ENCODE results near the gene ESAM. TPM values are rescaled to one million over a fixed set of nuclear protein-coding genes. Genes with fewer than 3 reads are reported as not detected.

The ESAM gene, protein sequence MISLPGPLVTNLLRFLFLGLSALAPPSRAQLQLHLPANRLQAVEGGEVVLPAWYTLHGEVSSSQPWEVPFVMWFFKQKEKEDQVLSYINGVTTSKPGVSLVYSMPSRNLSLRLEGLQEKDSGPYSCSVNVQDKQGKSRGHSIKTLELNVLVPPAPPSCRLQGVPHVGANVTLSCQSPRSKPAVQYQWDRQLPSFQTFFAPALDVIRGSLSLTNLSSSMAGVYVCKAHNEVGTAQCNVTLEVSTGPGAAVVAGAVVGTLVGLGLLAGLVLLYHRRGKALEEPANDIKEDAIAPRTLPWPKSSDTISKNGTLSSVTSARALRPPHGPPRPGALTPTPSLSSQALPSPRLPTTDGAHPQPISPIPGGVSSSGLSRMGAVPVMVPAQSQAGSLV
- total RNA-seq (1 to 10 TPM; 4.6 to 9.7 (median 7.6) TPM), polyA plus RNA-seq (10 to 100 TPM in 1 of 3 donors, 1 to 10 TPM in 2; 2.3 to 14.9 (median 3.6) TPM)

DNA sequence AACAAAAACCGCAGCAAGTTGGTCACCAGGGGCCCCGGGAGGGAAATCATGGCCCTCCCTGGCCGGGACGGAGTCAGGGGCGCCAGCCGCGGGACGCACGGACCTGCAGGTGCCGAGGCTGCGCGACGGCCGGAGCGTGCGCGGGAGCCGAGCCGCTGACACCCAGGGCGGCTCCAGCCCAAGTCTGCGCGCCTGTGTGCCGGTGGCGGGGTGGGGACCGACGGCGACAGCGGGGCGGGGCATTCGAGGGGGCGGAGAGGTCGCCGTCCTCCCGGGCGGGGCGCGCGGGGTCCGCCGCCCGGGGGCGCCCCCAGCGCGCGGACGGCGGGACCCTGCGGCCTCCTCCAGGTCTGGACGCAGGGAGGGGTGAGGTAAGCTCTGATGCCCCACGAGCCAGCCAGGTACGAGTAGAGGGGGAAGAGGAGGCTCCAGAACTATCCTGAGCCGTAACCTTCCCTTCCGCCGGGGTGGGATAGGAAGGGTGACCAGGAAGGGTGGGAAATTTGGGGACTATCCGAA lies at the start of gene ESAM:
TSS of gene ESAM (minus strand) at position 186 of the 519 bp plus-strand sequence. CDS start at position 50, 136 bp downstream.
- TF ChIP-seq POLR2AphosphoS5 (IDR thresholded peaks at IDR 0.05), result peak in 3 of 4 donors; percentile 49 to 76 (median 71)
- TF ChIP-seq EP300 (IDR thresholded peaks at IDR 0.05), result no peak
- intact Hi-C loops (cut with DNase I), result loop anchor here (2.0 kb wide), 3 partner anchors 39 to 93 kb away; partner anchors contain the start of gene MSANTD2
- WGBS, 2 donors, result 0 to 1% methylated on average over 55 of the region's 55 CpGs
- Histone ChIP-seq H3K4me1 (peaks cover 0 to 47% (median 44%) of the 10 kb centered on the region in 4 donors), H3K27me3 (peaks cover 42 to 66% (median 56%) of the 10 kb centered on the region in 3 donors), H3K9me3 (no peaks in the 10 kb centered on the region), H3K27ac (peak within 1 kb of the TSS; percentile 54 to 76 (median 68)), H3K4me3 (peak within 1 kb of the TSS; percentile 7 to 45 (median 42)), H3K36me3 (peaks cover 0 to 12% (median 2%) of the 10 kb centered on the region in 4 donors)
- DNase-seq, result no peak

DNA sequence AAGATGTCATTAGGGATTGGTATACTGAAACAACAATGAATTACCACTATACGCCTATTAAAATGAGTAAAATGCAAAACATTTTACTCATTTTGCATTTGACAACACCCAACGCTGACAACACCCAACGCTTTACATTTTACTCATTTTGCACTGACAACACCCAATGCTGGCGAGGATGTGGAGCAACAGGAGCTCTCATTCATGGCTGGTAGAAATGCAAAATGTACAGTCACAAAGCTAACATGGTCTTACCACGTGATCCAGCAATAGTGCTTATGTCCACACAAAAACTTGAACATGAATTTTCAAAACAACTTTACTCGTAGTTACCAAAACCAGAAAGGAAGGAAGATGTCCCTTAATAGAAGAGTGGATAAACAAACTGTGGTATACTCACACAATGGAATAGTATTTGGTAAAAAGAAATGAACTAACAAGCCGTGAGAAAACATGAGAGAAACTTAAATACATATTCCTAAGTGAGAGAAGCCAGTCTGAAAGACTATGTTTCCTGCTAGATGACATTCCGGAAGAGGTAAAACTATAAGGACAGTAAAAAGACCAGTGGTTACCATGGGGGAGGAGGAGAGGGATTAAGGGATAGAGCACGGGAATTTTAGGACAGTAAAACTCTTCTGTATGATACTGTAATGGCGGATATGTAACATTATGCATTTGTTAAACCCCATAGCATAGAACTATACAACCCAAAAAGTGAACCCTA lies 49.5 kb upstream of the ESAM start:
- peaks cover 0 to 1% (median 0%) of the 10 kb centered on the region in 4 donors for H3K36me3 ChIP-seq
- no peaks in the 10 kb centered on the region for H3K9me3 ChIP-seq
- TF ChIP-seq POLR2A (IDR thresholded peaks at IDR 0.05) (no peak), EP300 (IDR thresholded peaks at IDR 0.05) (no peak)
- TF ChIP-seq, protein P1, sequence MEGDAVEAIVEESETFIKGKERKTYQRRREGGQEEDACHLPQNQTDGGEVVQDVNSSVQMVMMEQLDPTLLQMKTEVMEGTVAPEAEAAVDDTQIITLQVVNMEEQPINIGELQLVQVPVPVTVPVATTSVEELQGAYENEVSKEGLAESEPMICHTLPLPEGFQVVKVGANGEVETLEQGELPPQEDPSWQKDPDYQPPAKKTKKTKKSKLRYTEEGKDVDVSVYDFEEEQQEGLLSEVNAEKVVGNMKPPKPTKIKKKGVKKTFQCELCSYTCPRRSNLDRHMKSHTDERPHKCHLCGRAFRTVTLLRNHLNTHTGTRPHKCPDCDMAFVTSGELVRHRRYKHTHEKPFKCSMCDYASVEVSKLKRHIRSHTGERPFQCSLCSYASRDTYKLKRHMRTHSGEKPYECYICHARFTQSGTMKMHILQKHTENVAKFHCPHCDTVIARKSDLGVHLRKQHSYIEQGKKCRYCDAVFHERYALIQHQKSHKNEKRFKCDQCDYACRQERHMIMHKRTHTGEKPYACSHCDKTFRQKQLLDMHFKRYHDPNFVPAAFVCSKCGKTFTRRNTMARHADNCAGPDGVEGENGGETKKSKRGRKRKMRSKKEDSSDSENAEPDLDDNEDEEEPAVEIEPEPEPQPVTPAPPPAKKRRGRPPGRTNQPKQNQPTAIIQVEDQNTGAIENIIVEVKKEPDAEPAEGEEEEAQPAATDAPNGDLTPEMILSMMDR (IDR thresholded peaks at IDR 0.05), result no peak
- WGBS, 2 donors, result 79 to 85% methylated on average over 10 of the region's 10 CpGs
- H3K4me3 ChIP-seq, result no peak overlapping the region
- peaks cover 0 to 22% (median 0%) of the 10 kb centered on the region in 3 donors for H3K27me3 ChIP-seq
- H3K27ac ChIP-seq, result no peak overlapping the region
- H3K4me1 ChIP-seq, result no peaks in the 10 kb centered on the region
- no peak for DNase-seq
- intact Hi-C loops (cut with DNase I), result no loop called here

DNA sequence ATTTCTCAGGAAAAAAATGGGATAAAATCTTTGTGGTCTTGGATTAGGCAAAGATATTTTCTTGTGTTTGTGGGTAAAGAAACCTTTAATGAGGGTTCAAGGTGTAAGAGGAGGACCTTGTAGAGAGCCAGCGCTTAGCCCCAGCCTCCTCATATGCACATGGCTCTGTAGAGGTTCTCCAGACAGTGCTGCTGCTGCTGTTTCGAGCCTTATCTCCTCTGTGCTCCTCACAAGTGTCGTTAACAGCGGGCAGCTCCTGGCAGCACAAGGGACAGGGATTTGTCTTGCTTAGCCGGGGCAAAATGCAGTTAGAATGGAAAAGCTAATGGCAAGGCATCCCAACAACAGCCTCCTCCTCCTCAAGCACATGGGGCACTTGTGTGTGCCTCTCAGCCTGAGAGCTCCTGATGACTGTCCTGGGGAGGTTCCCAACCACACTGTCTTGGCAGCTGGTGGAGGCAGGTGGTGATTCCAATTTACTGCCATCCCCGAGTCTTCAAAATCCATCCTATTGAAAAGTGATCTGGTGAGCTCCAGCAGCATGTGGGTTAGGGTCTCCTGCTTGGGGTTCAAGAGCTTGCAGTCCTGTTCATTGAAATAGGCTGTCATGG lies 45.7 kb upstream of the ESAM start:
- Histone ChIP-seq H3K4me1 (no peaks in the 10 kb centered on the region), H3K27ac (no peak overlapping the region), H3K4me3 (no peak overlapping the region), H3K9me3 (no peaks in the 10 kb centered on the region), H3K27me3 (peaks cover 0 to 6% (median 0%) of the 10 kb centered on the region in 3 donors), H3K36me3 (peaks cover 0 to 11% (median 0%) of the 10 kb centered on the region in 4 donors)
- WGBS, 2 donors, result 88 to 89% methylated on average over 6 of the region's 6 CpGs
- TF ChIP-seq, protein P1 (IDR thresholded peaks at IDR 0.05), result no peak
- TF ChIP-seq EP300 (IDR thresholded peaks at IDR 0.05), result no peak
- TF ChIP-seq POLR2AphosphoS5 (IDR thresholded peaks at IDR 0.05), result no peak
- TF ChIP-seq POLR2A (IDR thresholded peaks at IDR 0.05), result no peak
- DNase-seq, result no peak
- intact Hi-C loops (cut with DNase I), result no loop called here

DNA sequence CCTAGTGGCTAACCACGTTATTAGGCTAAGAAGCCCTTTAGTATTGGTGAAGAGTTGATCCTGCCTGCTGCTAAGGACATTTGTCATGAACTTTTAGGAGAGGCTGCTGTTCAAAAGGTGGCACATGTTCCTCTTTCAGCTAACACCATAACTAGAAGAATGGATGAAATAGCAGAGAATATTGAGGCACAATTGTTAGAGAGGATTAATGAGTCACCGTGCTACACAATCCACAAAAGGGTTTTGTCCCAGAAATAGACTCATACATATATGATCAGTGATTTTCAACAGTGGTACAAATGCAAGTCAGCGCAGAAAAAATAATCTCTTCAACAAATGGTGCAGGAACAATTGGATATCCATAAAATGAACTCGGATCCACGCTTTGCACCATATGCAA lies 45.1 kb upstream of the ESAM start:
- no peak for TF ChIP-seq EP300 (IDR thresholded peaks at IDR 0.05)
- WGBS, 2 donors, result 95 to 96% methylated on average over 5 of the region's 5 CpGs
- H3K4me1 ChIP-seq, result no peaks in the 10 kb centered on the region
- peaks cover 0 to 3% (median 0%) of the 10 kb centered on the region in 3 donors for H3K27me3 ChIP-seq
- no peaks in the 10 kb centered on the region for H3K9me3 ChIP-seq
- no peak for DNase-seq
- no peak overlapping the region for H3K27ac ChIP-seq
- no peak overlapping the region for H3K4me3 ChIP-seq
- H3K36me3 ChIP-seq, result peaks cover 0 to 11% (median 0%) of the 10 kb centered on the region in 4 donors
- intact Hi-C loops (cut with DNase I), result no loop called here

DNA sequence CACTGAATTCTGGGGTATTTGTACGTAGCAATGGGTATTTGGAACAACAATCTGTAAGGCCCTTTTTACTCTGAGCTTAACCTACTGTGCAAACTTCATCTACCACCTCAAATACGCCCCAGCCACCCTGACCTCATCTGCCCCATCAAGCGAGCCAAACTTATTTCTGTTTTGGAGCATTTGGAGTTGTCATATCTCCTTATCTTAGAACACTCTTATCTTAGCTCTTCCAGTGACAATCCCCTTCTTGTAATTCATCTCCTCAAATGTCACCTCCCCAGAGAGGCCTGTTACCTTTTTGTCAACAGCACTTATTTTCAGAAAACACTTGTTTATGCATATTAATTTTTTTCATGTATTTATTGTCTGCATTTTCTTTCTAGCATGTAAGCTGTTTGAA lies 42.8 kb upstream of the ESAM start:
- Histone ChIP-seq H3K27ac (no peak overlapping the region), H3K4me1 (peaks cover 0 to 9% (median 7%) of the 10 kb centered on the region in 4 donors), H3K4me3 (no peak overlapping the region), H3K9me3 (no peaks in the 10 kb centered on the region), H3K27me3 (no peaks in the 10 kb centered on the region), H3K36me3 (peaks cover 0 to 11% (median 0%) of the 10 kb centered on the region in 4 donors)
- WGBS, 2 donors, result 94 to 95% methylated on average over 3 of the region's 3 CpGs
- DNase-seq, result no peak
- TF ChIP-seq EP300 (IDR thresholded peaks at IDR 0.05) (no peak), POLR2A (IDR thresholded peaks at IDR 0.05) (no peak), POLR2AphosphoS5 (IDR thresholded peaks at IDR 0.05) (no peak)
- TF ChIP-seq, protein P1 (IDR thresholded peaks at IDR 0.05), result no peak
- intact Hi-C loops (cut with DNase I), result loop anchor here (5.0 kb wide), 1 partner anchor 147 kb away; the partner anchor contains the start of gene CCDC15
